ENCODE results near the gene CLEC17A. TPM values are rescaled to one million over a fixed set of nuclear protein-coding genes. Genes with fewer than 3 reads are reported as not detected.

CLEC17A gene
- polyA plus RNA-seq, 1 experiment = not detected

DNA sequence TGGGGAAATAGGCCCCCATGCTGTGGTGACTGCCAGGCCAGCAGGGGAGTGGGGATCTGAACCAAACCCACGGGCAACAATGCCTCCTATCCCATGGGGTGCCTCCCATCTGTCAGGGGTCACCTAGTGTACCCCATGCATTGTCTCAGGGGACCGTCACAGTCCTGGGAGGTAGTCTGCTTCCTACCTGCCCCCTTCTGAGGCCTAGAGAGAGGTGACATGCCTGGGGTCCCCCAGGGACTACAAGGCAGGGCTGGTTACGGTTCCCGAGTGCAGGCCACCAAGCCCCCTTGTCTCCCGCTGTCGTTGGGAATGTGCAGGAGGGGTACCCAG, 22.1 kb upstream of the CLEC17A start:
- ChIA-PET CTCF (no interaction called here), POLR2A (no interaction called here)
- TF ChIP-seq, protein P1, sequence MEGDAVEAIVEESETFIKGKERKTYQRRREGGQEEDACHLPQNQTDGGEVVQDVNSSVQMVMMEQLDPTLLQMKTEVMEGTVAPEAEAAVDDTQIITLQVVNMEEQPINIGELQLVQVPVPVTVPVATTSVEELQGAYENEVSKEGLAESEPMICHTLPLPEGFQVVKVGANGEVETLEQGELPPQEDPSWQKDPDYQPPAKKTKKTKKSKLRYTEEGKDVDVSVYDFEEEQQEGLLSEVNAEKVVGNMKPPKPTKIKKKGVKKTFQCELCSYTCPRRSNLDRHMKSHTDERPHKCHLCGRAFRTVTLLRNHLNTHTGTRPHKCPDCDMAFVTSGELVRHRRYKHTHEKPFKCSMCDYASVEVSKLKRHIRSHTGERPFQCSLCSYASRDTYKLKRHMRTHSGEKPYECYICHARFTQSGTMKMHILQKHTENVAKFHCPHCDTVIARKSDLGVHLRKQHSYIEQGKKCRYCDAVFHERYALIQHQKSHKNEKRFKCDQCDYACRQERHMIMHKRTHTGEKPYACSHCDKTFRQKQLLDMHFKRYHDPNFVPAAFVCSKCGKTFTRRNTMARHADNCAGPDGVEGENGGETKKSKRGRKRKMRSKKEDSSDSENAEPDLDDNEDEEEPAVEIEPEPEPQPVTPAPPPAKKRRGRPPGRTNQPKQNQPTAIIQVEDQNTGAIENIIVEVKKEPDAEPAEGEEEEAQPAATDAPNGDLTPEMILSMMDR (IDR thresholded peaks at IDR 0.05; ENCODE audit: insufficient read depth, low read depth, low read length) = no peak
- Histone ChIP-seq H3K36me3 (ENCODE audit: control insufficient read depth, insufficient read depth, low read length) (peaks cover 4% of the 10 kb centered on the region), H3K4me3 (ENCODE audit: low read depth, low read length) (no peak overlapping the region), H3K27me3 (ENCODE audit: control insufficient read depth, insufficient read depth, low read length) (no peaks in the 10 kb centered on the region)
- DNase-seq (ENCODE audit: low read depth) = no peak

DNA sequence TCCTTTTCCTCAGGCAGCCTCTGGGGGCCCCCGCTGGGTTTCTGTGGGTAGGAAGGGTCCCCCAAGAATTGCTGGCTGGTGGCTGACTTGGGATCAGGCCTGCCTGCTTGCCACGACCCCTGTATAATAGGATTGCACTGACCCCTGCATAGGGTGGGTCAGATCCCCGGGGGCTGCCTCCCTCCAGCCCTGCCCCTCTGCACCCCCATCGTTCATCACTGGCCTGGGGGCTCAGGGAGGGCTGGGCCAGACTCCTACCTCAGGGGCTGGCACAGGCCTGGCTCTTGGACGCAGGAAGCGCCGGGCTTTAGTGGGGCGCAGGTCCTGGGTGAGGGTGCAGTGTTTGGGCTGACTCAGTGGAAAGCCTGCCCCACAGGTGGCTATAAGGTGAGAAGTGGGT, 21.6 kb upstream of the CLEC17A start:
- DNase-seq (ENCODE audit: low read depth) = no peak
- Histone ChIP-seq H3K4me3 (ENCODE audit: low read depth, low read length) (no peak overlapping the region), H3K27me3 (ENCODE audit: control insufficient read depth, insufficient read depth, low read length) (no peaks in the 10 kb centered on the region), H3K36me3 (ENCODE audit: control insufficient read depth, insufficient read depth, low read length) (peaks cover 4% of the 10 kb centered on the region)
- TF ChIP-seq, protein P1 (IDR thresholded peaks at IDR 0.05; ENCODE audit: insufficient read depth, low read depth, low read length) = no peak
- POLR2A ChIA-PET = no interaction called here
- CTCF ChIA-PET = no interaction called here

DNA sequence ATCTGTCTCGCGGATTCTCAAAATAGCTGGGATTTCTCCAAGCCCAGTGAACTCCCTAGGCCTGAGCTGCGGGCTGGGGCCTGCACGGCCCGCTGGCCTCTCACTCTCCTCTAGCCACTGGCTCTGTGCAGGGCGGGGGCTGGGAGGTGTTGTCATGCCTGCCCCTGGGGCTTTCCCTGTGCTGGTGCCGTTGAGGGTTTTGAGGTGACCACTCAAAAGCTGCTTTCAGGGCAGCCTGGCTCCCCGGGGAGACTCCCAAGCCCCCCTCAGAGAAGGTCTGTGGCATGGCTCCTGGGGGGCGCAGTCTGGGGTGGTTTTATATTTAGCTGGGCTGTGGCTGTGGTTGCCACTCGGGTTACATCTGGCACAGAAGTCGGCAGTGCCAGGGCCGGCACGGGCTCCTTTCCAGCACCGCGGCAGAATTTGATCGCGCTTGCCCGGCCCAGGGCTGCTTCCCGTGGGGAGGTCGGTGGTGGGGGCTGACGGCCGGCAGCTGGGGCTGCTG, 21.0 kb upstream of the CLEC17A start:
- ChIA-PET CTCF (no interaction called here), POLR2A (no interaction called here)
- Histone ChIP-seq H3K27me3 (ENCODE audit: control insufficient read depth, insufficient read depth, low read length) (no peaks in the 10 kb centered on the region), H3K36me3 (ENCODE audit: control insufficient read depth, insufficient read depth, low read length) (peaks cover 7% of the 10 kb centered on the region), H3K4me3 (ENCODE audit: low read depth, low read length) (no peak overlapping the region)
- TF ChIP-seq, protein P1 (IDR thresholded peaks at IDR 0.05; ENCODE audit: insufficient read depth, low read depth, low read length) = no peak
- no peak for DNase-seq (ENCODE audit: low read depth)

DNA sequence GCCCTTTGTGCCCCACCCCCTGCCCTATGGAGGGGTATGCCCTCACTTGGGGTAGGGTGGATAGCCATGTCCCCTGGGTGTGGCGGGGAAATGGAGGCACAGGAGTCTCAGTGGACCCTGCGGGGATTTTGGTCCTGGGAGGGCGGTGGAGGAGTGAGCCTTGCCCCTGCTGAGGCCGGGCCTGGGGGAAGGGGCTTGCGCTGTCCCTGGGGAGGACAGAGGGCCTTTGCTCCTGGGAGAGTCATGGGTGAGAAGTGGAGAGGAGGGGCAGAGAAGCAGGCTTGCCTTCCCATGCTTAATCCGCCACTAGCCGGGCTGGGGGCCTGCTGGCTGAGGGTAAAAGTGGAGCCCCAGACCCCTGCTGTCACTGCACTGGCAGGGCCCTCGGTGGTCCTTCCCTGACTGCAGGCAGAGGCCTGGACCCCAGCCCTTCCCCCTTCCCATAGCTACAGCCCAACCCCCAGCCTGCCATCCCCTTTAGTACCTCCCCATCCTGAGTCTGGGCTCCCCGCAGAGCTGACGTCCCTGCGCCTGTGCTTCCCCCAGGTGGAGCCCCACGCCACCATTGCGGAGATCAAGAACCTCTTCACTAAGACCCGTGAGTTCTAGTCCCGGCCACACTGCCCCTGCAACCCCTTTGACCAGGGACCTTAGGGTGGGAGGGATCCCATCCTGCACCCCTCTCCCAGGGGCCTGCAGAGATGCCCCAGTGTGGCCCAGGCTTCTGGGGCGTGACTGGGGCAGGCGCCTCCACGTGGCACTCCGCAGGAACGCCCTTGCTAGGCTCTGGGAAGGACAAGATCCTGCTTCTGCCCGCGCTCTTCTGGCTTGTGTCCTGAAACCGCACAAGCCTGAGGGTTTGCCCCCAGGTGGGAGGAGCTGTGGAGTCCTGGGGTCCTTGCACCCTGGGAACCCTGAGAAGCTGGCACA, 20.0 kb upstream of the CLEC17A start:
- CTCF ChIA-PET = interaction anchor here (1.3 kb wide), 1 partner anchor 90 kb away, joined by 3 read pairs; no protein-coding TSS in a partner anchor
- POLR2A ChIA-PET = no interaction called here
- Histone ChIP-seq H3K27me3 (ENCODE audit: control insufficient read depth, insufficient read depth, low read length) (no peaks in the 10 kb centered on the region), H3K36me3 (ENCODE audit: control insufficient read depth, insufficient read depth, low read length) (peaks cover 8% of the 10 kb centered on the region), H3K4me3 (ENCODE audit: low read depth, low read length) (no peak overlapping the region)
- TF ChIP-seq, protein P1 (IDR thresholded peaks at IDR 0.05; ENCODE audit: insufficient read depth, low read depth, low read length) = no peak
- no peak for DNase-seq (ENCODE audit: low read depth)

DNA sequence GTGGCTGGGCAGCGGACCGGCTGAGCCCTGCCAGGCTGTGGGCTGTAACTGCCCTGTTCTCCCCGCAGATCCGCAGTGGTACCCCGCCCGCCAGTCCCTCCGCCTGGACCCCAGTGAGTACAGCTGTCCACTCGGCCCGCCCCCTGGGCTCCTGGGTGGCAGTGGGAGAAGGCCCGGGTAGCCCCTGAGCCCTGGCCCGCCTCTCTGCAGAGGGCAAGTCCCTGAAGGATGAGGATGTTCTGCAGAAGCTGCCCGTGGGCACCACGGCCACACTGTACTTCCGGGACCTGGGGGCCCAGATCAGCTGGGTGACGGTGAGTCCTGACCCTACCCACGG, 19.3 kb upstream of the CLEC17A start:
- DNase-seq (ENCODE audit: low read depth) = no peak
- ChIA-PET CTCF (interaction anchor here (1.3 kb wide), 1 partner anchor 91 kb away, joined by 3 read pairs; no protein-coding TSS in a partner anchor), POLR2A (no interaction called here)
- TF ChIP-seq, protein P1 (IDR thresholded peaks at IDR 0.05; ENCODE audit: insufficient read depth, low read depth, low read length) = no peak
- peaks cover 8% of the 10 kb centered on the region for H3K36me3 ChIP-seq (ENCODE audit: control insufficient read depth, insufficient read depth, low read length)
- no peak overlapping the region for H3K4me3 ChIP-seq (ENCODE audit: low read depth, low read length)
- no peaks in the 10 kb centered on the region for H3K27me3 ChIP-seq (ENCODE audit: control insufficient read depth, insufficient read depth, low read length)
